Kidney (tissue), 14 donors: ENCODE results near the gene CAMK1D. TPM values are rescaled to one million over a fixed set of nuclear protein-coding genes. Genes with fewer than 3 reads are reported as not detected.

Experiments
- DNase-seq, 5 donors: peaks; one replicate each; pipeline ENCODE4 v3.0.0-alpha.2; 2013 to 2020
- FAIRE-seq: peaks from 2 replicates; lab custom pipeline; 2012; peaks lifted over from hg19 to GRCh38; lab: Jason Lieb, UNC
- H3K27ac ChIP-seq, 2 donors: one replicate each; pipeline ENCODE4 v1.7.0; 2013; ENCODE audit warnings: low read depth in 2 of 2, low read length in 2 of 2, inconsistent platforms in 1 of 2
- H3K27me3 ChIP-seq: one replicate; pipeline ENCODE4 v1.7.1; 2013; ENCODE audit warnings: low read length, inconsistent platforms; ENCODE audit not compliant: control insufficient read depth, insufficient read depth
- H3K36me3 ChIP-seq, 3 donors: one replicate each; pipeline versions ENCODE4 v1.7.0 to v1.7.1; 2013; ENCODE audit warnings: low read length in 3 of 3, control low read depth in 1 of 3, inconsistent platforms in 1 of 3; ENCODE audit not compliant: insufficient read depth in 3 of 3, control insufficient read depth in 2 of 3
- H3K4me1 ChIP-seq, 3 donors: one replicate each; pipeline versions ENCODE4 v1.7.0 to v1.7.1; 2013; ENCODE audit warnings: low read length in 3 of 3, inconsistent platforms in 1 of 3, low read depth in 1 of 3; ENCODE audit not compliant: control insufficient read depth in 2 of 3, insufficient read depth in 2 of 3
- H3K4me3 ChIP-seq, 3 donors: one replicate each; pipeline versions ENCODE4 v1.7.0 to v1.8.1; 2013; ENCODE audit warnings: low read length in 3 of 3, control low read depth in 1 of 3, inconsistent platforms in 1 of 3
- H3K9ac ChIP-seq, 3 donors: one replicate each; pipeline versions ENCODE4 v1.7.0 to v1.7.1; 2013; ENCODE audit warnings: low read length in 3 of 3, control low read depth in 1 of 3, inconsistent platforms in 1 of 3
- H3K9me3 ChIP-seq, 3 donors: one replicate each; pipeline versions ENCODE4 v1.7.0 to v1.7.1; 2013; ENCODE audit warnings: low read length in 3 of 3, control low read depth in 1 of 3, inconsistent platforms in 1 of 3; ENCODE audit not compliant: control insufficient read depth in 2 of 3, insufficient read depth in 1 of 3
- intact Hi-C: fragments of 100-400 bp; cut with DNase I; formaldehyde crosslinking; loops from one replicate; pipeline ENCODE4 v1.11.1; 2022
- polyA plus RNA-seq: library from polyadenylated mRNA; stranded (reverse); fragments of 350-450 nt; fragmentation: Illumina TruSeq; extraction: RNeasy Lipid Tissue Mini Kit (QIAGEN cat#74804); gene quantifications from one replicate; pipeline ENCODE4 v1.2.3, GENCODE V29; 2014; ENCODE audit warnings: low read depth, low replicate concordance; ENCODE audit not compliant: insufficient read depth
- total RNA-seq: library from RNA; stranded (reverse); fragmentation: NEBNext Ultra II Directional; extraction: Animal tissue kit (Norgen Biotek cat#: 25700); gene quantifications from one replicate; pipeline ENCODE4 v1.2.1, GENCODE V29; 2021
- TF ChIP-seq, protein P1 (sequence below): IDR thresholded peaks from 3 replicates; pipeline ENCODE4 v1.5.1; 2012; ENCODE audit warnings: mild to moderate bottlenecking, moderate library complexity, borderline replicate concordance; ENCODE audit not compliant: insufficient read depth; ENCODE audit errors: extremely low read depth
- donor health status: control.
- donor health status: control.
- donor health status: control.
- donor health status: control.
- donor health status: control.
- donor health status: DM: yes; HTN: yes; CAD: no.
- donor health status: Normal renal cell carcinoma (clear cell type).

CAMK1D gene
- total and polyA plus RNA-seq, 2 donors from 2014 or later = 1.1 to 13.7 TPM

DNA sequence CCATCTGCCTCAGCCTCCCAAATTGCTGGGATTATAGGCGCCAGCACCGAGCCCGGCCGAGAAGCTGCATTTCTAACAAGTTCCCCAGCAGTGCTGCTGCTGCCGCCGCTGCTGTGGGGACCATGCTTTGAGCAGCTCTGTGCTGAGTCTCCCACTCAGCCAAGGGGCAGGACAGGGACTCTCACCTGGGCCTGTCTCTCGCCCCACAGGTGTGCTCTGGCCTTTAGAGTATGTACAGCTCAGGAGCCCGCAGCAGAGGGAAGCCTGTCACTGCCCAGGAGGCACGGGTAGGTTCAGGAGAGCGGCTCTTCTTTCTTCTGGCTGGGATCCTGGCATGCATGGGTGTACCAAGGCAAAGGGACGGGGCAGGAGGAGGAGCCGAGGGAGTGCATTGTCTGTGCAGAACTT is 130.1 kb downstream of the CAMK1D start:
- H3K36me3 ChIP-seq = no peaks in the 10 kb centered on the region
- H3K4me1 ChIP-seq = peaks cover 0 to 3% (median 0%) of the 10 kb centered on the region in 3 donors
- H3K27ac ChIP-seq = no peak overlapping the region
- no peak overlapping the region for H3K4me3 ChIP-seq
- DNase-seq (no peak), FAIRE-seq (no peak)
- no peak overlapping the region for H3K9ac ChIP-seq
- TF ChIP-seq, protein P1, sequence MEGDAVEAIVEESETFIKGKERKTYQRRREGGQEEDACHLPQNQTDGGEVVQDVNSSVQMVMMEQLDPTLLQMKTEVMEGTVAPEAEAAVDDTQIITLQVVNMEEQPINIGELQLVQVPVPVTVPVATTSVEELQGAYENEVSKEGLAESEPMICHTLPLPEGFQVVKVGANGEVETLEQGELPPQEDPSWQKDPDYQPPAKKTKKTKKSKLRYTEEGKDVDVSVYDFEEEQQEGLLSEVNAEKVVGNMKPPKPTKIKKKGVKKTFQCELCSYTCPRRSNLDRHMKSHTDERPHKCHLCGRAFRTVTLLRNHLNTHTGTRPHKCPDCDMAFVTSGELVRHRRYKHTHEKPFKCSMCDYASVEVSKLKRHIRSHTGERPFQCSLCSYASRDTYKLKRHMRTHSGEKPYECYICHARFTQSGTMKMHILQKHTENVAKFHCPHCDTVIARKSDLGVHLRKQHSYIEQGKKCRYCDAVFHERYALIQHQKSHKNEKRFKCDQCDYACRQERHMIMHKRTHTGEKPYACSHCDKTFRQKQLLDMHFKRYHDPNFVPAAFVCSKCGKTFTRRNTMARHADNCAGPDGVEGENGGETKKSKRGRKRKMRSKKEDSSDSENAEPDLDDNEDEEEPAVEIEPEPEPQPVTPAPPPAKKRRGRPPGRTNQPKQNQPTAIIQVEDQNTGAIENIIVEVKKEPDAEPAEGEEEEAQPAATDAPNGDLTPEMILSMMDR = no peak
- no peaks in the 10 kb centered on the region for H3K9me3 ChIP-seq
- intact Hi-C loops = no loop called here
- H3K27me3 ChIP-seq = no peaks in the 10 kb centered on the region

DNA sequence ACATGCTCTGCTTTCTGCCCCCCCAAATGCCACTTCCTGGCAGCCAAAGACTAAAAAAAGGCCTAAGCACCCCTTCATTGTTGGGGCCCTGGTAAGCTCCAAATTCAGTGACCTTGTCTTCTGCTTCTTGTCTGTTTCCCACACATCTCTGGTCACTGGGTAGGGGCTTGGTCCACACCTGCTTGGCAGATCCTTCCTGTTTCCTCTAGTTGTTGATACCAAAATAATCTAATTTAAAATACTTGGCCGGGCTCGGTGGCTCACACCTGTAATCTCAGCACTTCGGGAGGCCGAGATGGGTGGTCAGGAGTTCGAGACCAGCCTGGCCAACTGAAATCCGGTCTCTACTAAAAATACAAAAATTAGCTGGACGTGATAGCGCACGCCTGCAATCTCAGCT is 130.6 kb downstream of the CAMK1D start:
- peaks cover 0 to 5% (median 0%) of the 10 kb centered on the region in 3 donors for H3K4me1 ChIP-seq
- no peak overlapping the region for H3K27ac ChIP-seq
- no peaks in the 10 kb centered on the region for H3K9me3 ChIP-seq
- DNase-seq (no peak), FAIRE-seq (no peak)
- no peak overlapping the region for H3K9ac ChIP-seq
- H3K4me3 ChIP-seq = no peak overlapping the region
- TF ChIP-seq, protein P1 = no peak
- intact Hi-C loops = no loop called here
- no peaks in the 10 kb centered on the region for H3K27me3 ChIP-seq
- H3K36me3 ChIP-seq = no peaks in the 10 kb centered on the region

DNA sequence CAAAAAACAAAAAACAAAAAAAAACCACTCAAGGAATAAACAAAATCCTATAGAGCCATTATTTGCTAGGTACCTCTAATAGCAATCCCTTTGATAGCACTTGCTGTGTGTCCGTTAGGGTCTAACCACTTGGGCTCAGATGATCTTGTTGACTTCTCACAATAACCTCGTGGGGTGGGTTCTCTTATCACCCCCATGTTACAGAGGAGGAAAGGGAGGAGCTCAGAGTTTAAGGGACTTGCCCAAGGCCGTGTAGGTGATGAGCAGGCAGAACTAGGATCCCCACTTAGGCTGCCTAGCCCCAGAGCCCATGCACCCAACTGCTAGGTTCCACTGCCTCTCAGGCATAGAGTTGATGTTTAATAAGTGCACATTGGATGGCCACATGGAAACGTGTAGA is 131.1 kb downstream of the CAMK1D start:
- TF ChIP-seq, protein P1 = no peak
- Histone ChIP-seq H3K4me3 (no peak overlapping the region), H3K9me3 (no peaks in the 10 kb centered on the region), H3K36me3 (no peaks in the 10 kb centered on the region), H3K9ac (no peak overlapping the region), H3K27me3 (no peaks in the 10 kb centered on the region), H3K27ac (no peak overlapping the region), H3K4me1 (peaks cover 0 to 5% (median 0%) of the 10 kb centered on the region in 3 donors)
- DNase-seq (no peak), FAIRE-seq (no peak)
- intact Hi-C loops = no loop called here

DNA sequence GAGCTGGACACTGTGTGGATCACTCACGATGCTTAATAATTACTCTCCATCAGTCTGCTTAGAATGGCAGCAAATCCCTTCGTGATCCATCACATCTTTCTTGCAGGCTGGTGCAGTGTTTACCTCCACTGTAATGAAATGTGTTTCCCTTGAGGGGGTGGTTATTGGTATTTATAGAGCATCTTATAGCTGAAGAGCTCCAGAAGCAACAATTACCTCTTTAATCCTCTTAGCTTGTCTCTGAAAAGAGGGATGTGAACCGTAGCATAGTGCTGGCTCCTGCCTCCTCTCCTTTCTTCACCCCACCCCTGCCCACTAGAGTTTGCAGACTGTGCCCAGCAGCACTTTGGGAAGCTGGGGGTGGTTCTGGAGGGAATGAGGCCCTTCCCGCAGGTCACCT is 132.6 kb downstream of the CAMK1D start:
- Histone ChIP-seq H3K4me1 (peaks cover 0 to 5% (median 0%) of the 10 kb centered on the region in 3 donors), H3K9ac (no peak overlapping the region), H3K27ac (no peak overlapping the region)

More for the DNA sequence above, 132.6 kb downstream of the CAMK1D start:
- TF ChIP-seq, protein P1 = no peak
- H3K4me3 ChIP-seq = no peak overlapping the region
- no peaks in the 10 kb centered on the region for H3K27me3 ChIP-seq
- FAIRE-seq (no peak), DNase-seq (no peak)
- intact Hi-C loops = no loop called here
- no peaks in the 10 kb centered on the region for H3K36me3 ChIP-seq
- no peaks in the 10 kb centered on the region for H3K9me3 ChIP-seq
